ENCODE results near the gene UCP2. TPM values are rescaled to one million over a fixed set of nuclear protein-coding genes. Genes with fewer than 3 reads are reported as not detected.

Gene UCP2
- total and polyA plus RNA-seq, 11 donors = 11.9 to 170 (median 19.7) TPM

DNA sequence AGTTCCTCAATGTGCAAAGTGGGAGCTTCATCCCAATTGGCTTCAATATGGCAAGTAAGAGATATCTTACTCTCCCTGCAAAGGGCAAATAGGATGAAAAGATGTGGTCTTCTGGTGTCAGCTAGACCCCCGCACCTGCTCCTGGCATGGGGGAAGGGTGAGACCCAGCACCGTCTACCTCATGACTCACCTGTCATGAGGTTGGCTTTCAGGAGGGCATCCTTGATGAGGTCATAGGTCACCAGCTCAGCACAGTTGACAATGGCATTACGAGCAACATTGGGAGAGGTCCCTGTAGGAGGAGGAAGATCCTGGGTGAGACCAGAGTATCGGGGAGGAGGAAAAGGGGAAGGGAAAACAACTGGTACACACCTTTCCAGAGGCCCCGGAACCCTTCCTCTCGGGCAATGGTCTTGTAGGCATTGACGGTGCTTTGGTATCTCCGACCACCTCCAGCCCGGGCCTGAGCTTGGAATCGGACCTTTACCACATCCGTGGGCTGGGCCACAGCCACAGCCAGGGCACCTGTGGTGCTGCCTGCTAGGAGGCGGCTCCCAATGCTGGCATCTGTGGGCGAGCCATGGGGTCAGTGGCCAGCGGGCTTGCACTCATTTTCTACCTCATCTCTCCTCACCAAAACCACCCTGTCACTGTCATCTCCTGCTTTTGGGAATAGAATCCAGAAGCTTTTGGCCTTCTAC lies 6.0 kb downstream of the UCP2 start:
- Histone ChIP-seq H3K9me3 (no peaks in the 10 kb centered on the region), H3K4me3 (no peak overlapping the region), H3K27ac (peak overlapping the region in 1 of 12 donors; percentile 27), H3K36me3 (peaks cover 0 to 72% (median 15%) of the 10 kb centered on the region in 9 donors), H3K27me3 (no peaks in the 10 kb centered on the region), H3K4me1 (peaks cover 0 to 78% (median 6%) of the 10 kb centered on the region in 12 donors)
- 91 to 99% (median 95%) methylated on average over 14 of the region's 14 CpGs for WGBS, 4 donors
- TF ChIP-seq POLR2A (IDR thresholded peaks at IDR 0.05) = no peak
- TF ChIP-seq, protein P1, sequence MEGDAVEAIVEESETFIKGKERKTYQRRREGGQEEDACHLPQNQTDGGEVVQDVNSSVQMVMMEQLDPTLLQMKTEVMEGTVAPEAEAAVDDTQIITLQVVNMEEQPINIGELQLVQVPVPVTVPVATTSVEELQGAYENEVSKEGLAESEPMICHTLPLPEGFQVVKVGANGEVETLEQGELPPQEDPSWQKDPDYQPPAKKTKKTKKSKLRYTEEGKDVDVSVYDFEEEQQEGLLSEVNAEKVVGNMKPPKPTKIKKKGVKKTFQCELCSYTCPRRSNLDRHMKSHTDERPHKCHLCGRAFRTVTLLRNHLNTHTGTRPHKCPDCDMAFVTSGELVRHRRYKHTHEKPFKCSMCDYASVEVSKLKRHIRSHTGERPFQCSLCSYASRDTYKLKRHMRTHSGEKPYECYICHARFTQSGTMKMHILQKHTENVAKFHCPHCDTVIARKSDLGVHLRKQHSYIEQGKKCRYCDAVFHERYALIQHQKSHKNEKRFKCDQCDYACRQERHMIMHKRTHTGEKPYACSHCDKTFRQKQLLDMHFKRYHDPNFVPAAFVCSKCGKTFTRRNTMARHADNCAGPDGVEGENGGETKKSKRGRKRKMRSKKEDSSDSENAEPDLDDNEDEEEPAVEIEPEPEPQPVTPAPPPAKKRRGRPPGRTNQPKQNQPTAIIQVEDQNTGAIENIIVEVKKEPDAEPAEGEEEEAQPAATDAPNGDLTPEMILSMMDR (IDR thresholded peaks at IDR 0.05) = no peak
- DNase-seq (peak in 1 of 5 donors; percentile 55), ATAC-seq (no peak)
- intact Hi-C loops (cut with DNase I) = no loop called here

DNA sequence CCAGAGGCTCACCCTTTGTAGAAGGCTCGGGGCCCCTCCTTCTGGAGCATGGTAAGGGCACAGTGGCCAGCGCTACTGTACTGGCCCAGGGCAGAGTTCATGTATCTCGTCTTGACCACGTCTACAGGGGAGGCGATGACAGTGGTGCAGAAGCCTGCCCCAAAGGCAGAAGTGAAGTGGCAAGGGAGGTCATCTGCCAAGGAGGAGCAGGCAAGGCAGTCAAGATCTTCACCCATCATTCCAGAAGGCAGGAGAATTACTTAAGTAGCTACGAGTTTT lies 7.2 kb downstream of the UCP2 start:
- intact Hi-C loops (cut with DNase I) = no loop called here
- TF ChIP-seq, protein P1 (IDR thresholded peaks at IDR 0.05) = no peak
- no peak for TF ChIP-seq POLR2A (IDR thresholded peaks at IDR 0.05)
- ATAC-seq (no peak), DNase-seq (no peak)
- Histone ChIP-seq H3K27me3 (no peaks in the 10 kb centered on the region), H3K9me3 (no peaks in the 10 kb centered on the region), H3K4me3 (no peak overlapping the region), H3K4me1 (peaks cover 0 to 71% (median 6%) of the 10 kb centered on the region in 12 donors), H3K36me3 (peaks cover 0 to 61% (median 15%) of the 10 kb centered on the region in 9 donors), H3K27ac (peak overlapping the region in 1 of 12 donors; percentile 58)
- 90 to 96% (median 93%) methylated on average over 2 to 6 of the region's 6 CpGs for WGBS, 4 donors

DNA sequence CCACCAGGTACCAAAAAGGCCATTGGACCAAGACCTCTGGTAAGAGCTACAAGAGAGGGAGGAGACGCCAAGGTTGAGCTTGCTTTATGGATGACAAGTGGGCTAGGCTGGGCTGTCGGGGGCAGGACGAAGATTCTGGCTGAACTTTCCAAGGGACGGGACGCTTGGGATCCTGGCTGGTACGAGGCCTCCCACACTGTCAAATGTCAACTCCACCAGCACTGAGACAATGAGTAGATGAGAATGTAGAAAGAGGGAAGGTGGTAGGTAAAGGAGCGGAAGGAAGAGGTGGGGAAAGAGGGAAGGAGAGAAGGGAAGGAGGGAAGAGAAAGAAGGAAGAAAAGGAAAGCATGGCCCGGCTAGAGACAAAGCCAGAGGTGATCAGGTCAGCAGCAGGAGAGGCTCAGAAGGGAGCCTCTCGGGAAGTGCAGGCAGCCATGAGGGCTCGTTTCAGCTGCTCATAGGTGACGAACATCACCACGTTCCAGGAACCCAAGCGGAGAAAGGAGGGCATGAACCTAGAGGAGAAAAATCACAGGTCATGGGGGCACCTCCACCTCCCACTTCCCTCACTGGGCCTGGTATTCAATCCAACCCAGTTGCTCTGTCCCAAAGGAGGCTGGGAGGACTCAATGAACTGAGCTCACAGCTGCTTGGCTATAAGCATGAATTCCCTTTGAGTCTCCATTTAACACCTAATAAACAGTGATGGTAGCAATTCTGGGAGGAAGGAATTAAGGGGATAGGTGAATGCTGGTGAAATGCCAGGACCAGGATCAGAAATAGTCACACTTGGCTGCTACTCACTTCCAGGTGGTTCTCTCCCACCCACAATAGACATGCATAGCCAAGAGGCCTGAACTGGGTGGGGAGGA lies 7.8 kb downstream of the UCP2 start:
- no peak for TF ChIP-seq POLR2A (IDR thresholded peaks at IDR 0.05)
- TF ChIP-seq, protein P1 (IDR thresholded peaks at IDR 0.05) = no peak
- 92 to 95% (median 93%) methylated on average over 13 of the region's 13 CpGs for WGBS, 4 donors

More for the DNA sequence above, 7.8 kb downstream of the UCP2 start:
- Histone ChIP-seq H3K36me3 (peaks cover 0 to 56% (median 15%) of the 10 kb centered on the region in 9 donors), H3K4me3 (no peak overlapping the region), H3K9me3 (no peaks in the 10 kb centered on the region), H3K4me1 (peaks cover 0 to 66% (median 6%) of the 10 kb centered on the region in 12 donors), H3K27ac (peak overlapping the region in 2 of 12 donors; percentile 34 to 58), H3K27me3 (no peaks in the 10 kb centered on the region)
- intact Hi-C loops (cut with DNase I) = no loop called here
- no peak for ATAC-seq
- no peak for DNase-seq

All from heart left ventricle (tissue), 16 donors.